HCT116 (cell line): ENCODE results near the gene TUBB4A.

Source experiments
- CEBPB ChIP-seq: IDR thresholded peaks from 2 replicates; pipeline ENCODE4 v1.6.1; 2012; ENCODE audit warnings: low read depth
- CTCF ChIP-seq, 3 experiments: fragments of 200-600 bp in 1 of 3; sonication (generic) in 1 of 3; IDR thresholded peaks in 2 of 3; conservative IDR thresholded peaks in 1 of 3; 2 replicates each; pipeline ENCODE4 v1.5.1; 2012 to 2017; ENCODE audit warnings: low read depth in 2 of 3, low read length in 2 of 3, antibody characterized with exemption in 1 of 3, borderline replicate concordance in 1 of 3, control low read depth in 1 of 3, mild to moderate bottlenecking in 1 of 3, mixed read lengths in 1 of 3, mixed run types in 1 of 3, moderate library complexity in 1 of 3; ENCODE audit not compliant: insufficient read depth in 1 of 3
- ELF1 ChIP-seq: IDR thresholded peaks from 2 replicates; pipeline ENCODE4 v1.6.1; 2012; ENCODE audit warnings: low read depth, borderline replicate concordance
- EZH2 ChIP-seq: fragments of 200-600 bp; sonication (generic); IDR thresholded peaks from 2 replicates; pipeline ENCODE4 v1.6.1; 2017; ENCODE audit warnings: antibody characterized with exemption, mixed run types
- JUND ChIP-seq: IDR thresholded peaks from 2 replicates; pipeline ENCODE4 v1.6.1; 2012
- POLR2A ChIP-seq: IDR thresholded peaks from 2 replicates; pipeline ENCODE4 v1.7.0; 2011; ENCODE audit warnings: borderline replicate concordance; ENCODE audit not compliant: insufficient read depth, insufficient read length; ENCODE audit errors: extremely low read depth
- POLR2AphosphoS5 ChIP-seq: IDR thresholded peaks from 2 replicates; pipeline ENCODE4 v1.6.1; 2011; ENCODE audit warnings: mild to moderate bottlenecking, low read depth, low read length, moderate library complexity
- REST ChIP-seq: IDR thresholded peaks from 2 replicates; pipeline ENCODE4 v1.6.1; 2012; ENCODE audit warnings: low read depth
- TF ChIP-seq, protein P1 (sequence below): IDR thresholded peaks from 2 replicates; pipeline ENCODE4 v1.6.1; 2012

DNA sequence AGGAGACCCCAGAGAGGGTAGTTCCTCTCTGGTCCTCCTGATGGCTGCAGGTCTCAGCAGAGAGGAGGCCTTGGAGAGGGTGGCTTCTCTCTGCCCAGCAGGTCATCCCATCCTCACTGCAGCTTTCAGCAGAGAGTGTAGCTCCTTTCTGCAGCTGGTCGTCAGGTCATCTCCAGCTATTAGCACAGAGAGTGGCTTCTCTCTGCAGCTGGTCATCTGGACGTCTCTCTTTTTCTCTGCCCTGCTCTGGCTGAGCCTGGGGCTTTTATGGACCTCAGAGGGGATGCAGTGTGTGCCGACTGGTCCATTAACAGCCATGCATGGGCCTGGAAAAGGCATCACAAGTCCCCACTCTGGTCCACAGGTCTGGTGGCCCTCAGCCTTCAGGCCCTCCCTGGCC is 49.0 kb upstream of the TUBB4A start:
- TF ChIP-seq JUND, result no peak
- no peak for TF ChIP-seq ELF1
- TF ChIP-seq CTCF (IDR thresholded peaks at IDR 0.05 in 2 of 3, conservative IDR thresholded peaks at IDR 0.05 in 1 of 3; ENCODE audit: borderline replicate concordance in 1 of 3, insufficient read depth in 1 of 3, low read depth in 2 of 3, low read length in 2 of 3), result no peak
- TF ChIP-seq CEBPB, result no peak
- TF ChIP-seq POLR2A, result no peak
- no peak for TF ChIP-seq POLR2AphosphoS5
- no peak for TF ChIP-seq REST
- no peak for TF ChIP-seq EZH2
- TF ChIP-seq, protein P1, sequence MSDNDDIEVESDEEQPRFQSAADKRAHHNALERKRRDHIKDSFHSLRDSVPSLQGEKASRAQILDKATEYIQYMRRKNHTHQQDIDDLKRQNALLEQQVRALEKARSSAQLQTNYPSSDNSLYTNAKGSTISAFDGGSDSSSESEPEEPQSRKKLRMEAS, result no peak
